AG04450 (cell line): Measurements from ENCODE around the gene MGLL. TPM values are rescaled to one million over a fixed set of nuclear protein-coding genes. Genes with fewer than 3 reads are reported as not detected.
A peak's percentile ranks its signal among the peaks of the same experiment; 100 is the strongest.

ENCODE experiments used
- CTCF ChIA-PET: fragments of 300-600, 350-600 bp; formaldehyde crosslinking; extraction: SDS; loops from one replicate; lab custom pipeline; 2022; ENCODE audit warnings: antibody characterized with exemption, inconsistent platforms; lab: Charles Lee
- POLR2A ChIA-PET: fragments of 350-600 bp; formaldehyde crosslinking; extraction: SDS; loops from one replicate; lab custom pipeline; 2021; ENCODE audit warnings: antibody characterized with exemption, inconsistent platforms; lab: Yijun Ruan, JAX
- DNase-seq: peaks from one replicate; pipeline ENCODE4 v3.0.0-alpha.2; 2011; ENCODE audit warnings: low read depth, low spot score
- H3K27ac ChIP-seq: one replicate; pipeline ENCODE4 v1.5.1; 2012; ENCODE audit warnings: low read depth, low read length, control low read depth
- H3K27me3 ChIP-seq: one replicate; pipeline ENCODE4 v1.6.0; 2012; ENCODE audit warnings: low read length; ENCODE audit not compliant: control insufficient read depth, insufficient read depth
- H3K4me3 ChIP-seq: 2 replicates; pipeline ENCODE4 v1.5.1; 2011; ENCODE audit warnings: mild to moderate bottlenecking, low read depth, low read length, control low read depth
- H3K9me3 ChIP-seq: 2 replicates; pipeline ENCODE4 v1.5.1; 2012; ENCODE audit warnings: low read length; ENCODE audit not compliant: control insufficient read depth, insufficient read depth
- CTCF ChIP-seq: IDR thresholded peaks from 2 replicates; pipeline ENCODE4 v1.5.1; 2011; ENCODE audit warnings: low read depth, low read length, control low read depth, inconsistent platforms
- polyA plus RNA-seq: library from polyadenylated mRNA; depleted of rRNA; stranded (reverse); fragments of >200 nt; gene quantifications from 2 replicates; pipeline ENCODE4 v1.2.3, GENCODE V29; 2011

Gene MGLL
- polyA plus RNA-seq, 1 experiment, result 49.1 TPM

- no peak for DNase-seq
- Histone ChIP-seq H3K27ac (no peak overlapping the region), H3K9me3 (no peaks in the 10 kb centered on the region; the same call in 1 of the 2 replicates), H3K4me3 (no peak overlapping the region), H3K27me3 (no peaks in the 10 kb centered on the region)
- CTCF ChIA-PET, result no interaction called here
- POLR2A ChIA-PET, result no interaction called here
- TF ChIP-seq CTCF, result no peak
These were observed 128.9 kb downstream of the MGLL start for GRCh38 chr3:127693336-127693843.

- peak overlapping the region; percentile 11 for H3K27ac ChIP-seq
- CTCF ChIA-PET, result interaction anchor here (2.0 kb wide), 1 partner anchor 128 kb away, joined by 11 read pairs; the partner anchor contains the start of gene MGLL
- no peaks in the 10 kb centered on the region; the same call in 1 of the 2 replicates for H3K9me3 ChIP-seq
- TF ChIP-seq CTCF, result no peak
- DNase-seq, result no peak
- no peak overlapping the region for H3K4me3 ChIP-seq
- POLR2A ChIA-PET, result no interaction called here
- H3K27me3 ChIP-seq, result no peaks in the 10 kb centered on the region
These were observed 129.6 kb downstream of the MGLL start for GRCh38 chr3:127692501-127693335.

GRCh38 chr3:127691974-127692373 lies 130.3 kb downstream of the MGLL start:
- CTCF ChIA-PET, result interaction anchor here (1.6 to 2.0 kb wide), 3 partner anchors 40 to 129 kb away, joined by 4 to 11 read pairs (median 9); partner anchors contain the start of gene MGLL

GRCh38 chr3:127691489-127691888 lies 130.8 kb downstream of the MGLL start:
- peak overlapping the region; percentile 31 for H3K27ac ChIP-seq
- TF ChIP-seq CTCF, result no peak
- POLR2A ChIA-PET, result interaction anchor here (1.0 to 1.9 kb wide), 2 partner anchors 10 to 100 kb away, joined by 3 to 8 read pairs; no protein-coding TSS in a partner anchor

More at GRCh38 chr3:127691974-127692373, 130.3 kb downstream of the MGLL start:
- Histone ChIP-seq H3K27me3 (no peaks in the 10 kb centered on the region), H3K27ac (no peak overlapping the region), H3K9me3 (no peaks in the 10 kb centered on the region; the same call in 1 of the 2 replicates), H3K4me3 (no peak overlapping the region)
- no peak for DNase-seq
- no peak for TF ChIP-seq CTCF
- POLR2A ChIA-PET, result no interaction called here

More at GRCh38 chr3:127691489-127691888, 130.8 kb downstream of the MGLL start:
- H3K4me3 ChIP-seq, result no peak overlapping the region
- H3K9me3 ChIP-seq, result no peaks in the 10 kb centered on the region; the same call in 1 of the 2 replicates
- CTCF ChIA-PET, result interaction anchor here (0.6 to 2.6 kb wide), 11 partner anchors 14 to 364 kb away, joined by 3 to 13 read pairs (median 6); partner anchors contain the start of gene MGLL
- DNase-seq, result no peak
- no peaks in the 10 kb centered on the region for H3K27me3 ChIP-seq
